H1 (cell line): Measurements from ENCODE around the gene RAB11FIP5. TPM values are rescaled to one million over a fixed set of nuclear protein-coding genes. Genes with fewer than 3 reads are reported as not detected.

ENCODE experiments used
- CTCF ChIA-PET: fragments of 300-600 bp; sonication (Branson Sonifier 250); formaldehyde crosslinking; loops from one replicate; lab custom pipeline; 2021; ENCODE audit not compliant: partially characterized antibody; lab: Charles Lee
- POLR2A ChIA-PET: fragments of 300-600 bp; sonication (Branson Sonifier 250); formaldehyde crosslinking; loops from one replicate; lab custom pipeline; 2021; ENCODE audit warnings: inconsistent platforms; ENCODE audit not compliant: partially characterized antibody; lab: Charles Lee
- DNase-seq, 2 experiments: peaks; one replicate each; pipeline versions ENCODE4 v3.0.0 to v3.0.0-alpha.2; 2010 to 2022; ENCODE audit warnings: low spot score in 2 of 2, low read depth in 1 of 2, mixed read lengths in 1 of 2
- FAIRE-seq: peaks from 2 replicates; lab custom pipeline; 2011; peaks lifted over from hg19 to GRCh38; lab: Jason Lieb, UNC
- H2AFZ ChIP-seq: 2 replicates; pipeline ENCODE4 v1.8.1; 2012; ENCODE audit warnings: low read length, inconsistent platforms
- H2AK5ac ChIP-seq: 2 replicates; pipeline ENCODE4 v1.6.1; 2013; ENCODE audit warnings: low read depth, low read length
- H2BK120ac ChIP-seq: replicated peaks from 2 replicates; pipeline ENCODE3; 2013; ENCODE audit warnings: low read depth, low read length, inconsistent platforms
- H2BK12ac ChIP-seq: 2 replicates; pipeline ENCODE4 v1.6.1; 2013; ENCODE audit warnings: low read depth, low read length
- H2BK15ac ChIP-seq: 2 replicates; pipeline ENCODE4 v1.6.1; 2013; ENCODE audit warnings: low read length
- H2BK20ac ChIP-seq: 2 replicates; pipeline ENCODE4 v1.6.1; 2013; ENCODE audit warnings: low read length
- H2BK5ac ChIP-seq: 2 replicates; pipeline ENCODE4 v1.6.1; 2013; ENCODE audit warnings: low read depth, low read length
- H3K14ac ChIP-seq: 2 replicates; pipeline ENCODE4 v1.6.1; 2013; ENCODE audit warnings: inconsistent platforms; ENCODE audit not compliant: insufficient read length
- H3K18ac ChIP-seq: 2 replicates; pipeline ENCODE4 v1.6.1; 2013; ENCODE audit warnings: low read length; ENCODE audit errors: extremely low read depth
- H3K23ac ChIP-seq: 2 replicates; pipeline ENCODE4 v1.6.1; 2013; ENCODE audit warnings: inconsistent platforms; ENCODE audit not compliant: insufficient read length
- H3K23me2 ChIP-seq: 2 replicates; pipeline ENCODE4 v1.6.1; 2013; ENCODE audit warnings: low read depth, low read length
- H3K27ac ChIP-seq: 2 replicates; pipeline ENCODE4 v1.6.1; 2011; ENCODE audit warnings: low read depth, low read length, inconsistent platforms
- H3K27me3 ChIP-seq, 4 experiments: replicated peaks in 1 of 4; 1 replicate in 1 of 4; 2 replicates in 3 of 4; pipeline versions ENCODE4 v1.6.1 to v1.8.1; 2011 to 2013; ENCODE audit warnings: low read length in 3 of 4, mild to moderate bottlenecking in 3 of 4, inconsistent platforms in 2 of 4, mixed read lengths in 2 of 4, moderate library complexity in 1 of 4; ENCODE audit not compliant: control insufficient read depth in 3 of 4, insufficient read depth in 3 of 4; ENCODE audit errors: extremely low read depth in 1 of 4
- H3K36me3 ChIP-seq, 4 experiments: 2 replicates each; pipeline versions ENCODE4 v1.6.1 to v1.8.1; 2011 to 2013; ENCODE audit warnings: mild to moderate bottlenecking in 4 of 4, low read length in 3 of 4, moderate library complexity in 2 of 4, control low read depth in 1 of 4, inconsistent platforms in 1 of 4; ENCODE audit not compliant: insufficient read depth in 4 of 4, control insufficient read depth in 2 of 4
- H3K4ac ChIP-seq: replicated peaks from 2 replicates; pipeline ENCODE3; 2013; ENCODE audit warnings: low read length, low read depth, mixed read lengths, inconsistent platforms; ENCODE audit not compliant: insufficient read length
- H3K4me1 ChIP-seq, 4 experiments: replicated peaks in 1 of 4; 1 replicate in 1 of 4; 2 replicates in 3 of 4; pipeline versions ENCODE4 v1.6.1 to v1.8.1; 2011 to 2013; ENCODE audit warnings: low read length in 3 of 4, inconsistent platforms in 2 of 4, mixed read lengths in 1 of 4; ENCODE audit not compliant: insufficient read depth in 4 of 4, control insufficient read depth in 3 of 4
- H3K4me2 ChIP-seq, 2 experiments: 2 replicates each; pipeline versions ENCODE4 v1.6.1 to v1.8.1; 2011 to 2013; ENCODE audit warnings: low read depth in 2 of 2, low read length in 2 of 2, control low read depth in 1 of 2, inconsistent platforms in 1 of 2, mild to moderate bottlenecking in 1 of 2; ENCODE audit not compliant: insufficient read depth in 1 of 2
- H3K4me3 ChIP-seq, 4 experiments: fragments of 200-600, 300-600 bp in 1 of 4; sonication (generic), shearing (Covaris generic), sonication (Bioruptor Twin) in 1 of 4; 2 replicates each; pipeline versions ENCODE4 v1.5.1 to v1.8.1; 2011 to 2016; ENCODE audit warnings: low read length in 4 of 4, low read depth in 3 of 4, control low read depth in 2 of 4, inconsistent platforms in 2 of 4, mild to moderate bottlenecking in 2 of 4, mixed read lengths in 1 of 4, moderate library complexity in 1 of 4; ENCODE audit not compliant: insufficient read depth in 2 of 4; ENCODE audit errors: extremely low read depth in 1 of 4
- H3K56ac ChIP-seq: replicated peaks from 2 replicates; pipeline ENCODE3; 2013; ENCODE audit warnings: low read depth, mild to moderate bottlenecking, mixed read lengths, low read length, inconsistent platforms; ENCODE audit not compliant: insufficient read length
- H3K79me1 ChIP-seq: 2 replicates; pipeline ENCODE4 v1.6.1; 2013; ENCODE audit warnings: low read depth, low read length, control low read depth
- H3K79me2 ChIP-seq, 2 experiments: 2 replicates each; pipeline versions ENCODE4 v1.6.1 to v1.8.1; 2012 to 2013; ENCODE audit warnings: low read length in 2 of 2, mild to moderate bottlenecking in 2 of 2, inconsistent platforms in 1 of 2; ENCODE audit not compliant: insufficient read depth in 2 of 2, control insufficient read depth in 1 of 2
- H3K9ac ChIP-seq, 4 experiments: replicated peaks in 1 of 4; 1 replicate in 1 of 4; 2 replicates in 3 of 4; pipeline versions ENCODE4 v1.6.1 to v1.8.1; 2011 to 2013; ENCODE audit warnings: low read depth in 3 of 4, low read length in 3 of 4, control low read depth in 2 of 4, mild to moderate bottlenecking in 2 of 4, moderate library complexity in 2 of 4, inconsistent platforms in 1 of 4; ENCODE audit errors: extremely low read depth in 1 of 4
- H3K9me3 ChIP-seq, 2 experiments: 2 replicates each; pipeline versions ENCODE4 v1.6.1 to v1.8.1; 2012 to 2013; ENCODE audit warnings: mild to moderate bottlenecking in 2 of 2, moderate library complexity in 2 of 2, control low read depth in 1 of 2, inconsistent platforms in 1 of 2, low read depth in 1 of 2, low read length in 1 of 2, mixed read lengths in 1 of 2; ENCODE audit not compliant: insufficient read depth in 2 of 2
- H4K20me1 ChIP-seq, 2 experiments: replicated peaks in 1 of 2; 2 replicates each; pipeline versions ENCODE3 to v1.8.1; 2011 to 2013; ENCODE audit warnings: inconsistent platforms in 2 of 2, low read length in 2 of 2, mild to moderate bottlenecking in 1 of 2; ENCODE audit not compliant: insufficient read depth in 2 of 2, control insufficient read depth in 1 of 2
- H4K5ac ChIP-seq: 2 replicates; pipeline ENCODE4 v1.6.1; 2013; ENCODE audit warnings: low read length, low read depth, mixed read lengths, inconsistent platforms; ENCODE audit not compliant: insufficient read length
- H4K8ac ChIP-seq: 2 replicates; pipeline ENCODE4 v1.8.0; 2013; ENCODE audit warnings: mild to moderate bottlenecking, moderate library complexity, low read length, inconsistent platforms; ENCODE audit not compliant: insufficient read depth; ENCODE audit errors: extremely low read depth
- H4K91ac ChIP-seq: replicated peaks from 2 replicates; pipeline ENCODE3; 2013; ENCODE audit warnings: low read length, mixed read lengths, inconsistent platforms; ENCODE audit not compliant: insufficient read length
- ATF3 ChIP-seq: IDR thresholded peaks from 2 replicates; pipeline ENCODE4 v1.6.1; 2011; ENCODE audit warnings: low read depth, mild to moderate bottlenecking, low read length; ENCODE audit not compliant: insufficient read depth
- CBX8 ChIP-seq: fragments of 300-800, 300-1000 bp; sonication (generic); IDR thresholded peaks from 2 replicates; pipeline ENCODE4 v1.7.1; 2016; ENCODE audit warnings: low read depth, low read length, borderline replicate concordance
- CEBPB ChIP-seq: IDR thresholded peaks from 2 replicates; pipeline ENCODE4 v1.6.1; 2012; ENCODE audit warnings: low read depth, low read length
- EP300 ChIP-seq, 2 experiments: IDR thresholded peaks; 1 replicate in 1 of 2; 2 replicates in 1 of 2; pipeline ENCODE4 v1.6.1; 2011 to 2012; ENCODE audit warnings: low read depth in 2 of 2, low read length in 2 of 2, mild to moderate bottlenecking in 2 of 2, borderline replicate concordance in 1 of 2, inconsistent platforms in 1 of 2, moderate library complexity in 1 of 2
- KDM1A ChIP-seq: fragments of 200-600, 300-600 bp; sonication (generic); IDR thresholded peaks from 2 replicates; pipeline ENCODE4 v1.7.1; 2016; ENCODE audit warnings: mild to moderate bottlenecking, low read length, borderline replicate concordance
- KDM4A ChIP-seq: IDR thresholded peaks from one replicate; pipeline ENCODE4 v1.7.1; 2012; ENCODE audit warnings: low read depth, mild to moderate bottlenecking, moderate library complexity, low read length, inconsistent platforms; ENCODE audit not compliant: severe bottlenecking
- MAFK ChIP-seq: IDR thresholded peaks from 2 replicates; pipeline ENCODE4 v1.6.1; 2012; ENCODE audit warnings: low read depth, mild to moderate bottlenecking, improper control_type of control experiment, low read length
- MAX ChIP-seq: IDR thresholded peaks from 2 replicates; pipeline ENCODE4 v1.6.1; 2012; ENCODE audit warnings: inconsistent platforms
- PHF8 ChIP-seq: fragments of 200-600 bp; sonication (generic); conservative IDR thresholded peaks from 2 replicates; pipeline ENCODE4 v1.7.1; 2012; ENCODE audit warnings: low read depth, mild to moderate bottlenecking, inconsistent platforms, low read length, moderate library complexity
- POLR2A ChIP-seq, 2 experiments: IDR thresholded peaks; 1 replicate in 1 of 2; 2 replicates in 1 of 2; pipeline ENCODE4 v1.6.1; 2011; ENCODE audit warnings: low read depth in 2 of 2, low read length in 2 of 2, mild to moderate bottlenecking in 2 of 2; ENCODE audit errors: control extremely low read depth in 1 of 2
- SP1 ChIP-seq: IDR thresholded peaks from 2 replicates; pipeline ENCODE4 v1.6.1; 2011; ENCODE audit warnings: low read depth, low read length
- SP4 ChIP-seq: IDR thresholded peaks from 2 replicates; pipeline ENCODE4 v1.6.1; 2012; ENCODE audit warnings: low read length, inconsistent platforms
- ZNF274 ChIP-seq: IDR thresholded peaks from 2 replicates; pipeline ENCODE4 v1.7.0; 2012; ENCODE audit warnings: low read length, borderline replicate concordance; ENCODE audit errors: extremely low read depth
- WGBS, 2 experiments: shearing (Covaris generic) in 1 of 2; methylation state at CpG; one replicate each; pipeline versions ENCODE4 v1.1.6 to v1.1.7; 2013 to 2015; ENCODE audit warnings: low lambda C conversion rate in 2 of 2, mixed read lengths in 2 of 2, inconsistent platforms in 1 of 2, low coverage in 1 of 2, missing lambda C conversion rate in 1 of 2; ENCODE audit not compliant: insufficient replicate concordance in 2 of 2, insufficient coverage in 1 of 2, insufficient read length in 1 of 2; ENCODE audit errors: extremely low coverage in 1 of 2, missing lambda C conversion rate in 1 of 2; 5-methylcytosine and 5-hydroxymethylcytosine counted together
- polyA plus RNA-seq, 7 experiments: library from polyadenylated mRNA; depleted of rRNA in 3 of 7; stranded (reverse) in 5 of 7; unstranded in 2 of 7; fragments of >200 nt in 5 of 7; fragments of 200-250 nt in 2 of 7; gene quantifications; 1 replicate in 5 of 7; 2 replicates in 1 of 7; 4 replicates in 1 of 7; pipeline versions ENCODE4 v1.2.1 to v1.2.3, GENCODE V29; 2011 to 2013; ENCODE audit warnings: missing spikeins in 2 of 7, mixed read lengths in 2 of 7
- total RNA-seq: library from RNA; stranded (reverse); fragmentation: NEBNext Ultra II Directional; extraction: Animal tissue kit (Norgen Biotek cat#: 25700); gene quantifications from 2 replicates; pipeline ENCODE4 v1.2.1, GENCODE V29; 2021

The RAB11FIP5 gene
- total and polyA plus RNA-seq, 2 of the 8 experiments (the other 6 are each of a cell fraction or from before 2014, with no cell fraction given): 6.3 to 17.0 TPM

GRCh38 chr2:73088703-73089102 is 24.0 kb downstream of the RAB11FIP5 start:
- no peak overlapping the region for H3K4me2 ChIP-seq
- TF ChIP-seq CEBPB (no peak), SP1 (no peak), SP4 (no peak), CBX8 (no peak), KDM4A (no peak), EP300 (IDR thresholded peaks at IDR 0.05; ENCODE audit: borderline replicate concordance in 1 of 2, low read depth in 2 of 2, low read length in 2 of 2) (no peak), MAFK (no peak), KDM1A (no peak), MAX (no peak), PHF8 (no peak), ATF3 (no peak), ZNF274 (no peak), POLR2A (IDR thresholded peaks at IDR 0.05; ENCODE audit: control extremely low read depth in 1 of 2, low read depth in 2 of 2, low read length in 2 of 2) (no peak)

More at GRCh38 chr2:73088703-73089102, 24.0 kb downstream of the RAB11FIP5 start:
- H3K79me1 ChIP-seq: peaks cover 8% of the 10 kb centered on the region
- WGBS, 2 experiments: 90% methylated on average over 14 of the region's 14 CpGs; no CpG with 5 or more reads in 1 of the 2 experiments
- no peak overlapping the region for H2BK20ac ChIP-seq
- no peak overlapping the region for H4K5ac ChIP-seq
- DNase-seq (no peak), FAIRE-seq (no peak)
- H3K4ac ChIP-seq: no peak overlapping the region
- H3K23me2 ChIP-seq: no peaks in the 10 kb centered on the region
- H3K36me3 ChIP-seq: no peaks in the 10 kb centered on the region
- no peak overlapping the region for H3K56ac ChIP-seq
- H2BK120ac ChIP-seq: no peak overlapping the region
- no peaks in the 10 kb centered on the region for H3K9me3 ChIP-seq
- no peak overlapping the region for H3K18ac ChIP-seq
- H2BK5ac ChIP-seq: no peak overlapping the region; the same call in 1 of the 2 replicates
- H3K27ac ChIP-seq: no peak overlapping the region
- no peak overlapping the region for H4K8ac ChIP-seq
- no peak overlapping the region for H2BK12ac ChIP-seq
- ChIA-PET CTCF (interaction anchor here (1.3 to 12.9 kb wide), 15 partner anchors 8 to 124 kb away, joined by 3 to 321 read pairs (median 6); partner anchors contain the start of gene RAB11FIP5), POLR2A (interaction anchor here (0.6 to 3.4 kb wide), 2 partner anchors 23 to 460 kb away, joined by 3 to 11 read pairs; no protein-coding TSS in a partner anchor)
- no peak overlapping the region for H3K23ac ChIP-seq
- H2BK15ac ChIP-seq: no peak overlapping the region
- no peak overlapping the region for H3K14ac ChIP-seq
- H4K20me1 ChIP-seq: peaks cover 0 to 8% of the 10 kb centered on the region in 2 experiments
- H3K27me3 ChIP-seq: no peaks in the 10 kb centered on the region
- no peak overlapping the region for H2AFZ ChIP-seq
- no peak overlapping the region for H3K4me3 ChIP-seq
- no peaks in the 10 kb centered on the region; a peak in 2 of 7 replicates for H3K4me1 ChIP-seq
- no peaks in the 10 kb centered on the region; a peak in 1 of 4 replicates for H3K79me2 ChIP-seq
- H3K9ac ChIP-seq: no peak overlapping the region
- H4K91ac ChIP-seq: no peak overlapping the region
- H2AK5ac ChIP-seq: no peak overlapping the region
